Stimulated activated CD4-positive, alpha-beta T cell treated with anti-CD3 and anti-CD28 coated beads, Interleukin-2, amount 100 ng/mL, for 4 hours (primary cell): ENCODE data around the gene DGUOK.

Experiments
- DNase-seq: peaks from one replicate; pipeline ENCODE4 v3.0.0-alpha.2; 2020; ENCODE audit warnings: low read depth

DGUOK gene

DNA sequence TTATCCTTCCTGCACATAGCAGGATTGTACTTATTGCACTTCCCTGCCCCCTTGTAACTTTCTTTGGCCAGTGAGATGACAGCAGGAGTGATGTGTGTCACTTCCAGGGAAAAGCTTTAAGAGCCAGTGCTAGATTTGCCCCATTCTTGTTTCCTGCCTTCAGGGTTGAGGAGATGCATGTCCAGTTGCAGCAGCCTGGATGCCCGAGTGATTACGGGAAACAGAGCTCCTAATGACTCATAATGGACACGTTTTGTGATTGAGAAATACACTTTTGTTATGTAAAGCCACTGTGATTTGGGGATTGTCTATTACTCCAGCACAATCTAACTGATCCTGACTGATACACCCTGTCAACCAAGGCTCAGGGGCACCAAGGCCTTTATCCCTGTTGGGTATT, 53.0 kb downstream of the DGUOK start:
- no peak for DNase-seq

DNA sequence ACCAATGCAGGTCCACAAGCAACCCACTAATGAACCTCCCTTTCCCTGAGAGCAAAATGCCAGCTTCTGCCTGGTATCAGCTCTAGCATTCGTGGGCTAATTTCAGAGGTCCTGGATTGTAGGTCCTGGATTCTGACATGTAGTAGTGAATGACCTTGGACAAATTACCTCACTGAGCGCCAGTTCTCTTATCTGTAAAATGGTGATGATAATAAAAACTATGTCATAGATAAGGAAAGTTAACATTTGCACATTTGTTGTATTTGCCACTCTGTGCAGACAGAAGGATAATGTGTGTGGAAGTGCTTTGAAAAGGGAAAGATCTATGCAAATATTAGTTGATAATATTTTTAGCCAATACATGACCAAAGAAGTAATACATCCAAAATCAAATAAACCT, 53.9 kb downstream of the DGUOK start:
- DNase-seq: no peak

DNA sequence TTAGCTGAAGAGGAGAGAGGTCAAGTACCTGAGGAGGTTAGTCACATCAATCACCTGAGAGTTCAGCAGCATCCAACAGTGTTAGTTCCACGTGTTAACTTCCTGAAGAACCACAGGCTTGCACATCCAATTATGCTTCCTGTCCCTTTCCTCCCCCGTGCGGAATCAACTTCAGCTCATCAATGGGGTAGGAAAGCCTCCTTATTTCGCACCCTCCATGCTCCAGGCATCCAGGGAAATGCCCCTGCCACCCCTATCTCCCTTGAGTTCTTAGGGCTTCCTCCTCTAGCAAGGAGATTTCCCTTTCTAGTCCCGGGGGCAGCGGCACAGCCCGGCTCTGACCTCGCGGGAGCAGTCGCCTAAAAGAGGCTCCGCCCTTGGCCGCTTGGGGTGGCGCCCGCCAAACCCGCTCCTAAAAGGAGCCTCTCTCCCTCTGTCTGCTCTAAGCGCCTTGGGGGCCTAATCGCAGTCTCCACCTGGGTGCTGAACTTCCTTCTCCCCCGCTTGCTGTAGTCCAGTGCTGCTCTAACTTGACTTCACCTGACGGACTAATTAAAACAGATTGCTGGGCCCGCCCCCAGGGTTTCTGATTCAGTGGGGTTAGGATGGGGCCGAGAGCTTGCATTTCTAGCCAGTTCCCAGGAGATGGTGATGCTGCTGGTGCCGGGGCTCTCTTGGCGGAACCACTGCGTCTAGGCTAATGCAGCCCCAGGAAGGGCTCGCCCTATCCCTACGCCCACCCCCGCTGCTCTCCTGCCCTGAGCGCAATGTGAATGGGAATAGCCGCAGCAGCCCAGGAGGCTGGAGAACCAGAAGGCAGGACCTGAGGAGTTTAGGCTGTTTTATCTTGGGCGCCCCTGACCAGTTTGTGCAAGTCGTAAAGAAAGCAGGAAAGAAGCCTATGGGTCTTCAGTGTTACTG, 54.7 kb downstream of the DGUOK start:
- DNase-seq: no peak

DNA sequence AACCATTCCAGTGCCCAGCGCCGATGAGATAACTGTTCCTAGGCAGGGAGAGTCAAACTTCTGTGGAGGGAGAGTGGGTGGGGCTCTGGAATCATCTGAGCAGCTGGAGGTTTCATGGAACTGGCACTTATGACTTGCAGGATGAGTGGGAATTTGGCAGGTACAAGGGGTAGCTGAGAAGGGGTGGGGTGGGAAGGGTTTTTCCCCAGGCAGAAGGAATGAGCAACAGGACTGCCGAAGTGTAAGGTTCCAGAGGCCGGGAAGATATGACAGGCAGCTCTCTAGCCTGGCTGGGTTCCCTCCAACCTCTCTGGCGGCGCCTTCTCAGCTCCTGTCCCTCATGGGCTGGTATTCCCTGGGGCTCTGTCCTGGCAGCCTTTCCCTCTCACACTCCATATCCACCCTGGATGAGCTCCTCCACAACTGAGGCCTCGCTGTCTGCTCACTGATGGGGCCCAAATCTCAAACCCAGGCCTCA, 55.5 kb downstream of the DGUOK start:
- DNase-seq: no peak

DNA sequence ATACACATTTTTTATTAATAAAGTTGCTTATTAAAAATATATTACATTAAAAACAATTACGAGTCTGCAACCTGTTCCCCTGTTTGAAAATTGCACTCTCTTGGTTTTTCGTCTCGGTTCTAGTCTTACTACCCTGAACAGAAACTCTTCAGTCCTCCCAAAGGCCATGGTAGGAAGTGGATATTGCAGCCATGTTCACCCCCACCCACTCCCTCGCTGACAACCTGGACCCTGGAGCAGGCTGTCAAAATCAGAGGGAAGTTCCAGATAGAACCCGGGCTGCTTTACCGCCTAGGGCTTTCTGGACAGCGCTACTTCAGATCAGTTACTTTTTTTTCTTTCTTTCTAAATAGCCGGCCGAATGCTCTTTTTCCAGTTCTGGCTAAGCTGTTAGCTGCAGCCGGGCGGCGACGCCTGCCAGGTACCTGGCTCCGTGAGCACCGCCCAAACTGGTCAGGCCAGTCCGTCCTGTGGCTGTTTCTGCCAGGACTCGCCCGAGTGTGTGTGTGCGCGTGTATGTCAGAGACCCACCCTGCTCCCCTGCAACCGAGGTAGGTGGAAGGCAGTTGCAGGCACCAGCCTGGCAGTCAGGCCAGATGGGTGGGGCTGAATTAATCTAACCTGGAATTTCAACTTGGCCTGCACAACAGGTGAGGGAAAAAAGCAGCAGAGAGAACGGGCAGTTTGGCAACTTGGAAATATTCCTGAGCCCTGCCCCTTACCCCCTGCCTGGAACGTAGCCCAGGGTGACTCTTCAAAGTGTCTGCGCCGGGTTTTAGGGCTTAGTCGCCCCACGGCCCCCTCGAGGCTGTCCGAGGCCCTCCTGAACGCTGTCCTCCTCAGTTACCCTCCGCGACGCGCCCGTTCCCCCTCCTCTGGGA, 56.9 kb downstream of the DGUOK start:
- DNase-seq: no peak

DNA sequence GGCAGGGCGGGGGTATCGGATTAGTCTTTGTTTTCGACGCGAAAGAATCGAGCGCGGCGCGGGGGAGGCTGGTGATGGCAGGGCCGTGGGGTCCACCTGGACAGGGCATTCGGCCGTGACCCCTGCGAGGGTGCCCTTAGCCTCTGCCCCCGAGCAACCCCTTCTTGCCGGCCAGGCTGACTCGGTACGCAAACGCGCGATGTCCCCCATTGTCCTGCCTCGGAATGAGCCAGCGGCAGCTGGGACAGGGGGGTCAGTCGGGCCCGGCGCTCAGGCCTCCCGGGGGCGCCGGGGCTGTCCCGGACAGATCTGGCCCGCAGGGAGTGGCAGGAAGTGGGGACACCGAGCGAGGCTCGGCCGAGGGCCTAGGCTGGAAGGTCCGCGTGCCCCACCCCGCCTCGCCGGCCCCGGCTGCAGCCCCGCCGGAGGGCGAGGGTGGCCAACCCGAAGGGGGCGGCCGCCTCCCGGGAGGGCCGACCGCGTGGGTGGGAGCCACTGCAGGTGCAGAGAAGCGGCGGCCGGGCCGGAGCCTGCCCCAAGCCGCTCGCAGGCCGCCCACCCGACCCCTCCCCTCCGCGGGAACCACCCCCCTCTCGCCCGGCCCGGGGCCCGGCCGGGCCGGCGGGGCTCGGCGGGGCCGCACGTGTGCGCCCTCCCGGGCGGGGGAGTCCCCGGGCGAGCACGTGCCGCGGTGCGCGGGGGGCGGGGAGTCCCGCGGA, 57.7 kb downstream of the DGUOK start, which contains the start of gene TET3:
Gene TET3, plus strand, starts transcription at position 708 of the 719 bp plus-strand sequence. CDS start 1,494 bp downstream, outside the sequence.
- DNase-seq: peak; percentile 61

DNA sequence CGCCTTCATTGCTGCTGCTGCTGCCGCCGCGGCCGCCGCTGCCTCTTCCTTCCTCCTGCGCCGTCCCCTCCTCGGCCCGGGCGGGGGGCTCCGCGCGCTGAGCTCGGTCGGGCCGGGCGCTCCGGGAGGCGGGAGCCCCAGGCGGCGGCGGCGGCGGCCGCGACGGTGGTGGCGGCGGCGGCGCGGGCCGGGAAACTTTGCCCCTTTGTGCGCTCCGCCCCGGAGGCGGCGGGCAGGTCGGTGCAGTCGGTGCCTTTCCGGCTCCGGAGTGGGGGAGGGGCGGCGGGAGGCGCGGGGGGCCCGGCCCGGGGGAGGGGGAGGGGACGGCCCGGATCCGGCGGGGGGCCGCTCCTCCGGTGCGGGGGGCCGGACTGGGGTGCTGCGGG, 58.2 kb downstream of the DGUOK start:
- DNase-seq: no peak

DNA sequence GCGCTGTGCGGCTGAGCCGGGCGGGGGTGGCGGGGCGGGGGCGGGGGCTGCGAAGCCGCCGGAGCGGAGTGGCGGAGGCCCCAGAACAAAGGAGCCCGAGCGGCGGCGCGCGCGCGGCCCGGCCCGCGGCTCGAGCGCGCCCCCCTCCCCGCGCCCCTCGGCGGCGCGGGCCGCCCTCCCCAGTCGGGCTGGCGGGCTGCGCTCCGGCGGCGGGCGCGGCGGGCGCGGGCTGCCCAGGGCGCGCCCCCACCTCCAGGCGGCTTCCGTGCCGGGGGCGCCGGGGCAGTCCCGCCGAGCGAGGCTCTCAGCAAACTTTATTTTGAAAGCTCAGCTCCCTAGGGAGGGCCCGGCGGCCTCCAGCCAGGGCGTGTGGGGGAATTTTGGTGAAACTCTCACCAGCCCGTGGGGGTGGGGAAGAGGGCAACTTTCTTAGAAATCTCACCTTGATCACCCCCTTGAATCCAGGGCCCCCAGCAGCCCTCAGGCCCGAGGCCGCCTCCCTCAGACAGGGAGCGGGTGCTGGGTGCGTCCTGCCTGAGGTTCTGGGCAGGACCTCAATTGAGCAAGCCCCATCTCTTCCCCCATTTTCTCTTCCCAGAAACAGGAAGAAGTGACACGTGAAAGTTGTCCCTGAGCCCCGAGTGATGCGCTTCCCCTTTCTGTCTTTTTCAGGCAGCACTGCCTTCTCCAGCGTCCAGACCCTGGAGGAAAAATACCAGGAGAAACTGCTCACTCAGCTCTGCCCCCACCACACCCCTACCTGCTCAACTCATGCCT, 58.8 kb downstream of the DGUOK start:
- DNase-seq: peak; percentile 76

DNA sequence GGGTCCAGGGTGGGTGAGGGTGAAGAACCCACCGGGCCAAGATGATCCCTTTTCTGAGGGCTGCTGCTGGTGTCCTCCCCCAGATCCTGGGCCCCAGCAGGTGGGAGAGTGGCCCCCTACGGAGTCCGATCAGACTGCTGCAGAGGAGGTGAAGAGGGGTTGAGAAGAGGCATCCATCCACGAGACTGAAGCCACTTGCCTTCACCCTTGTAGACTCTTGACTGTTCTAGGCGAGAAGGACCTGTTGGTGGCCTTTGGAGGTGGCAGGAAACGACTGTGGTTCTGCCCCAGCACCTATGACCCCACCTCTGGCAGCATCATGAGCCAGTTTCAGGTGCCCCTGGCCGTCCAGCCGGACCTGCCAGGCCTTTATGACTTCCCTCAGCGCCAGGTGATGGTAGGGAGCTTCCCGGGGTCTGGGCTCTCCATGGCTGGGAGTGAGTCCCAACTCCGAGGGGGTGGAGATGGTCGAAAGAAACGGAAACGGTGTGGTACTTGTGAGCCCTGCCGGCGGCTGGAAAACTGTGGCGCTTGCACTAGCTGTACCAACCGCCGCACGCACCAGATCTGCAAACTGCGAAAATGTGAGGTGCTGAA, 59.5 kb downstream of the DGUOK start:
- no peak for DNase-seq

DNA sequence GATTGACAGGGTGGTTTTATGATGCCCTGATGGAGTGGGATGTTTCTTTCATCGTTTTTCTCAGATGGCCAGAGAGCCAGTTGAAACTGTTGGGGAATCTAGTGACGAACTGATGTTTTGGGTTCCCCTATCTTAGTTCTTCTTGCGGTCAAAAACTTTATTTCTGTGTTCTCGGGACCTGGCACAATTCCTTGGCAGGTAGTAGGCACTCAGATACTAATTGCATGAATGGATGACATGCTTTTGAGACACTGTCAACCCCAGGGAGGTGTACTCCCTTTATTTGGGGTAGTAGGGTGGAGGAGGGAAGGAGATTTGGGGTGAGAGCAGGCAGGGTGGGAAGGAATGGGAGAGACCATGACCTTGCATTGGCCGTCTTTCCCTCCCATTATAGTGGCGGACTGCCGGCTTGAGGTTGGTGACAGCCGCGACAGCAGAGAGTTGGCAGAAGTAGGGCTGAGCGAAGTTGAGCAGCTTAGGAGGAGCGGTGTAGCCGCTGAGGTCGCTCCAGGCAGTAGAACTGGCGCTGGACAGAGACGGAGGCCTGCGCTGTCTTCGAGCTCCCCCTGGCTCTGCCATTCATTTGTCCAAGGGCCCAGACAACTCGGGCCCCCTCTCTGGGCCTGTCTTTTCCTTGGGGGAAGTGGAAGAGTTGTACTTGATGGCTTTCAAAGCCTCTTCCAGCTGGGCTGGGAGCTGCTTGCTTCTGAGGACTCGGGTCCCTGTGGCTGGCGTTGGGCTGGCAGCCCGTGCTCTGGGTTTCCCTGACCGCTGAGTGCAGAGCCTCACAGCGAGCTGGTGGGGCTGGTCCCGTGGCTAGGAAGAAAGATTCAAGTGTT, 60.6 kb downstream of the DGUOK start:
- DNase-seq: no peak

DNA sequence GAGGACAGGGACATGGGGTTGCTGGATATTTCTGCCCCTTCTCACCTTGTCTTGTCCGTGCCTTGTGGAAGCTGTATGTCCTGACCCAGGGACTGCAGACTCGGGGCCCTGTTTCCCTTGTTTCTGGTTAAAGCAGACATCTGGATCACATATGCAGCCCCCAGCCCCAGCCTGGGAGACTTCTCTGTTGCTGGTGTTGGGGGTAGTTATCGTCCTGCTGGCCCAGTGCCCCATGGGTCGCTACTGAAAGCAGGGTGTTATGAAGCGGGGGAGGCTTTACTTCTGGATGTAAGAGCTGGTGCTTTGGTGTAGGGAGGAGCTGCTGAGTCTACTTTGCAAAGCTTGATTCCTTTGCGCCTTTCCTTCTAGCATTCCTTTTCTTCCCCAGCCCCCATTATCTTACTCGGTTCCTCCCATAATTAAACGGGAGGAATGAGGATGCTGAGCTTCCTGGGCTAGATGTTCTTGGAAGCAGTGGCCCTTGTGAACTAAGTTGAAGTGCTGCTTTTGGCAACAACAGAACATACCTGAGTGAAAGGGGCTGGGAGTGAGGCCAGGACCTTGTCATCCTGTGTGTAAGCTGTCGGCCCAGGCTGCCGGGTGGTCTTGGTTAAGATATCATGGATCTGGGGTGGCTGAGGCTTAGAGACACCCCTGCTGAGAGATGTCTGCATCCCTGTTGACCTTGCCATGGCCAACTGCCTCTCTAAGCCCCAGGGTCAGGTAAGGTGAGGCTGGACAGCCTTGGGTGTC, 61.4 kb downstream of the DGUOK start:
- no peak for DNase-seq

DNA sequence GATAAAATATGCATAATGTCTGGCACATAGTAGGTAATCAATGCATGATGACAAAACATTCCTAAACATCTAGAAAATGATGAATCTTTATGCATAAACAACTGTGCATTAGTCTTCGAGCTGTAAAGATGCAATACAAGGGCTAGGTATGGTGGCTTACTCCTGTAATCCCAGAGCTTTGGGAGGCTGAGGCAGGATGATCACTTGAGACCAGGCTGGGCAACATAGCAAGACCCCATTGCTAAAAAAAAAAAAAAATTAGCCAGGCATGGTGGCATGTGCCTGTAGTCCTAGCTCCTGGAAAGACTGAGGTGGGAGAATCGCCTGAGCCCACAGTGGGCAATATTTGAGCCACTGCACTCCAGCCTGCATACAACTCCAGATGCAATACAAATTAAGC, 63.3 kb downstream of the DGUOK start:
- DNase-seq: no peak

DNA sequence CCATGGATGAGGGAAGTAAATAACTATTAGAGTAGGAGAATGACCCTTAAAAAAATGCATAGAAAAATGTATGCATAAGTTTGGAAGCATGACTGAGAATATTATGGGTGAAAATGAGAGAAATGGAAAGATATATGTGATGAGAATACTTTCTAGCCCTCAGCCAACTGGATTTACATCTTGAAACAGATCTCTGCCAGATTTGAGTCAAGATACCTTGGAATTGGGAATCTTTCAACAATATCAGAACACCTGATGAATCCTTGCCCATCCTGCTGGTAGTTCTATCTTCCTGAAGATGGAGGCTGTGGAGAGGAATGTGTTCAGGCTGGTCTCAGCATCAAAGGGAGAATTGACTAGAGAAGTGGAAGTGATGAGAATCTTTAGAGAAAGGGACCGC, 63.9 kb downstream of the DGUOK start:
- DNase-seq: no peak

DNA sequence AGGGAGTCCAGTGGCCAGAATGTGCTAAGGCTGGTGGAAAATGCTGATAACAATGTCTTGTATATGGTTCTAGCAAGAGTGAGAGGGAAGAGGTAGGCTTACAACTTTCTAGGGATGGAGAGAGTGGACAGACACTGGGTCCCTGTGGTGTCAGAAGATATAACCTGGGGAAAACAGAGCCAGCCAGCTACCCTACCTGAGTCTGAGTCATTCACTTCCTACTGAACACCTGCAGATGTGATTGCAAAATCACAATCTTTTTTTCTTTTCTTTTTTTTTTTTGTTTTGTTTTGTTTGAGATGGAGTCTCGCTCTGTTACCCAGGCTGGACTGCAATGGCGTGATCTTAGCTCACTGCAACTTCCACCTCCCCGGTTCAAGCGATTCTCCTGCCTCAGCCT, 65.4 kb downstream of the DGUOK start:
- DNase-seq: no peak

DNA sequence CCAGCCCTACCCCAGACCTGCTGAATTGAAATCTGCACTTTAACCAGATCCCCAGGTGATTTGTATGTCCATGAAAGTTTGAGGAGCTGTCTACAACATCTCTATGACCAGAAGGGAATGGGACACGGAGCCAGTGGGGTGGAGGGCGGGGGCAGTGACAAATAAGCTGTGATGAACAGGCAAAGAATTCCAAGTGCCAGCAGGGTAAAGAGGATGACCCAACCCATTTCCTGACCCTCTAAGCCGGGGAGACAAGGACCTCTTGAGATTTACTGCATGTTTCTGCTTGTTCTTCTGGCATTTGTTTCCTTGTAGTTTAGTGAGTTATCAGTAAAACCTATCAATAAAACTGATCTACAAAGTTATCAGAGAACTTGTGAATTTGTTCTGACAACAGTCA, 66.7 kb downstream of the DGUOK start:
- no peak for DNase-seq

DNA sequence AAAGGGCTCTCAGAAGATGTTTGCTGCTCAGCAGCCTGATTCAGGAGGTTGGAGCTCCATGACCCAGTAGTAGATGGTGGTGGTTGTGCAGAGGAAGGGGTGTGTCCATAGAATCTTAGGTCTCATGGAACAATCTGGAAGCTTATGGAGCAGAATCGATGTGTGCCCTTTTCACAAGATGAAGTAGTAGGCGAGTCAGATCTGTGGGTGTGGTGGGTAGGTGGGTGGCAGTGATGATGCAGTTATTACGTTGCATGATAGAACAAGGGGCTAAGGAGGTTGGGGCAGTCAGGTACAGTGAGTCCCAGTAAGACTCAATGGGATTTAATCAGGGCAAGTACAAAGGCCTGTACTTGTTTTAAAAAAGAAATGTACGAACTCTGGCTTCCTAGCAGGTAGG, 67.1 kb downstream of the DGUOK start:
- peak; percentile 60 for DNase-seq

DNA sequence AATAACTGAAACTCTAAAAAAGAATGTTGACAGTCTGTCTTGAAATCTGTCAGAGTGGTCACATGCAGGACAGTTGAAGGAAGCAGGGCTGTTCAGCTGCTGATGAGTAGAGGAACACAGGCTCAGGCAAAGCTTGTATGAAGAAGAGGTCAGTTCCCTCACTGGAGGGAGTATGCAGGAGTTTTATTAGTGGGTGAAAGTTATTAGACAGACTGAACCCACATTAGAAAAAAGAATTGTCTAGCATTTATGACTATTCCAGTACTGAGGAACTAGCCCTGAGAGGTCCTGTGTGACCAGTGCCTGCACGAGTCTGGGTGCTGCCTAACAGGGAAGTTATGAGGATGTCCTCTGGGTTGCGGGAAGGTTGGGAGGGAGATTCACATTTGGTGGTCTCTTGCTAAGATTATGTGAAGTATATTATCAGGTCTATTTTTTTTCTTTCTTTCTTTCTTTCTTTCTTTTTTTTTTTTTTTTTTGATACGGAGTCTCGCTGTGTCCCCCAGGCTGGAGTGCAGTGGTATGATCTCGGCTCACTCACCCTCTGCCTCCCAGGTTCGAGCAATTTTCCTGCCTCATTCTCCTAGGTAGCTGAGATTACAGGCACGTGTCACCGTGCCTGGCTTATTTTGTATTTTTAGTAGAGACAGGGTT, 67.6 kb downstream of the DGUOK start:
- no peak for DNase-seq

DNA sequence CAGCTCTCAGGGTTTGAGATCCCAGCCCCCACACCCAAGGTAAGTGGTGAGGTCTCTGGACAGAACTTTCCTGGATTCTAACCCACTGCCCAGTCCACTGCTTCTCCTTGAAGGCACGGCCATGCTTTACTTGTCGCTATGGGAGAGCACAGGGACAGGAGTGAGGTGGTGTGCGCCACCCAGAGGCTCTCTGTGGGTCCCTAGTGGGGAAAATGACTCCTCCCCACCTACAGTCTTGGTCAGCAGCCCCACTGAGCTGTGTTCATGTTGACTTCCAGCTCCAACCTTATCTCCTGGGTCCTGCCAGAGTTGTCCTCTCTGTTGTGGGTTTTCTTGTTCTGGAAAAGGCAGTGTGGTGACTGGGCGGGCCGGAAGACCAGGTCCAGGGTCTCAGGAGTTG, 69.1 kb downstream of the DGUOK start:
- DNase-seq: no peak

DNA sequence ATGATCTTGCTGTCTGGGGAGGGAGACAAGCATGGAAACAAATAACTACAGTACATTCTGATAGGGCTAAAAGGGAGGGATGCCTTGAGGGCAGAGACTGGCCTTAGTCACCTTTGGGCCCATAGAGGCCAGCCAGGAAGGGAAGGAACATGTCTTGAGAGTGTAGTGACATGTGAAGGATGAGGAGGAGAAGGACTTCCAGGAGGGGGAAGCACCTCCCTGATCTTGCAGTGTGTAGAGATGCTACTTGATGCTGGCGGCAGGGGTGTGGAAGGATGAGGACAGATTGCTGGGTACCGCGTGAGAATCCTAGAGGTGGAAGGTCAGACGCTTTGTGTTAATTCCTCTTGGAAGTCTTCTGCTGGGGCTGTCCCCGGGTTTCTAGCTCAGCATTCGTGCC, 71.1 kb downstream of the DGUOK start:
- DNase-seq: no peak
